HEK293 (cell line): ENCODE results near the gene CBLIF.

Experiments
- YY2 ChIP-seq: fragments of 450-650 bp; formaldehyde crosslinking; IDR thresholded peaks from 2 replicates; pipeline ENCODE4 v1.5.1; 2016; ENCODE audit warnings: missing biosample characterization, missing genetic modification characterization
- ZNF350 ChIP-seq: fragments of 450-650 bp; formaldehyde crosslinking; IDR thresholded peaks from 2 replicates; pipeline ENCODE4 v1.5.0; 2017; ENCODE audit warnings: missing biosample characterization, mild to moderate bottlenecking, missing genetic modification characterization
- ZNF48 ChIP-seq: fragments of 450-650 bp; formaldehyde crosslinking; IDR thresholded peaks from 2 replicates; pipeline ENCODE4 v1.5.1; 2016; ENCODE audit warnings: missing biosample characterization, missing genetic modification characterization
- ZNF560 ChIP-seq: fragments of 450-650 bp; formaldehyde crosslinking; IDR thresholded peaks from 2 replicates; pipeline ENCODE4 v1.5.1; 2017; ENCODE audit warnings: missing biosample characterization, missing genetic modification characterization, borderline replicate concordance
- ZNF707 ChIP-seq: fragments of 450-650 bp; formaldehyde crosslinking; IDR thresholded peaks from 2 replicates; pipeline ENCODE4 v1.5.1; 2016; ENCODE audit warnings: missing biosample characterization, missing genetic modification characterization
- TF ChIP-seq, protein P1 (sequence below): fragments of 450-650 bp; formaldehyde crosslinking; IDR thresholded peaks from 2 replicates; pipeline ENCODE4 v1.5.1; 2016; ENCODE audit warnings: missing biosample characterization, missing genetic modification characterization, low read depth

Gene CBLIF

DNA sequence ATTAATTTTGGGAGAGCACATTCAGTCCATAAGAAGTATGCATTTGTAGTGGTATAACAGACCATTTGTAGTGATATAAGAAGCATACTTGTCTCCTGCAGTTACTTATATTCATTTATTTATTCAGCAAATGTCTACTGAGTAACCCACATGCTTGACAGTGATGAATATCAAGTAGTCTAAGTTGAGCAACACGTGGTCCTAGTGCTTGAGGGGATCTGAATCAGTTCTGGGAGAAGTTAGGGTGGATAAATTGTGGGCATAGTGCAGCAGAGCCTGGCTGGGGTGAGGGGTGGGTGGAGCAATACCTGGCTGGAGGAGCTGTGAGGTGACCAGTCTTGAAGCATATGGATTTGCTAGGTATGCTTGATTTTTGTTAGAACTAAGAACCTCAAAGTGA is 65.8 kb downstream of the CBLIF start (continued):
- TF ChIP-seq, protein P1, sequence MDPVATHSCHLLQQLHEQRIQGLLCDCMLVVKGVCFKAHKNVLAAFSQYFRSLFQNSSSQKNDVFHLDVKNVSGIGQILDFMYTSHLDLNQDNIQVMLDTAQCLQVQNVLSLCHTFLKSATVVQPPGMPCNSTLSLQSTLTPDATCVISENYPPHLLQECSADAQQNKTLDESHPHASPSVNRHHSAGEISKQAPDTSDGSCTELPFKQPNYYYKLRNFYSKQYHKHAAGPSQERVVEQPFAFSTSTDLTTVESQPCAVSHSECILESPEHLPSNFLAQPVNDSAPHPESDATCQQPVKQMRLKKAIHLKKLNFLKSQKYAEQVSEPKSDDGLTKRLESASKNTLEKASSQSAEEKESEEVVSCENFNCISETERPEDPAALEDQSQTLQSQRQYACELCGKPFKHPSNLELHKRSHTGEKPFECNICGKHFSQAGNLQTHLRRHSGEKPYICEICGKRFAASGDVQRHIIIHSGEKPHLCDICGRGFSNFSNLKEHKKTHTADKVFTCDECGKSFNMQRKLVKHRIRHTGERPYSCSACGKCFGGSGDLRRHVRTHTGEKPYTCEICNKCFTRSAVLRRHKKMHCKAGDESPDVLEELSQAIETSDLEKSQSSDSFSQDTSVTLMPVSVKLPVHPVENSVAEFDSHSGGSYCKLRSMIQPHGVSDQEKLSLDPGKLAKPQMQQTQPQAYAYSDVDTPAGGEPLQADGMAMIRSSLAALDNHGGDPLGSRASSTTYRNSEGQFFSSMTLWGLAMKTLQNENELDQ = no peak
- no peak for TF ChIP-seq ZNF560 (tag by site-specific recombination)
- no peak for TF ChIP-seq ZNF707 (tag by site-specific recombination)
- TF ChIP-seq ZNF350 (tag by site-specific recombination) = no peak
- no peak for TF ChIP-seq ZNF48 (tag by site-specific recombination)
- no peak for TF ChIP-seq YY2 (tag by site-specific recombination)
